GM12801 (cell line): ENCODE results near the gene CHCHD6.

Experiments used
- TF ChIP-seq, protein P1 (sequence below): IDR thresholded peaks from one replicate; pipeline ENCODE4 v1.5.1; 2011; ENCODE audit warnings: control low read depth; ENCODE audit not compliant: insufficient read length; ENCODE audit errors: extremely low read depth

The CHCHD6 gene

DNA sequence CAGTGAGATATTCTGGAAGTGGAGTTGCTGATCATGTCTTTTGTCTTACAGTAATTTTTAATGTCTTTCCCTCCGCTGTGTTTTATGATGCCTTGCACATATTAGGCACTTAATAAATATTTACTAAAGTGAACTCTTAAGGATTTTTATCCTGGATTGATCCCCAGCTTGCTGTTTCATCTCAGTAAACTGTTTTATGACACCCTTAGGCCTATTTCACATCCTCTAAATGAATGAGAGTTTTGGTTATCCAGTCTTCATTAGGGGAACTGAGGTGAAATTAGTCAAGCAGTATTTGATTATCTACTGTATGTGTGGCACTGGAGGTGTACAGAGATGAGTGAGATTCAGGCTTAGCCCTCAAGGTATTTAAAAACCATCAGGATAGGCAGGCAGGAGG, 19.8 kb downstream of the CHCHD6 start:
- TF ChIP-seq, protein P1, sequence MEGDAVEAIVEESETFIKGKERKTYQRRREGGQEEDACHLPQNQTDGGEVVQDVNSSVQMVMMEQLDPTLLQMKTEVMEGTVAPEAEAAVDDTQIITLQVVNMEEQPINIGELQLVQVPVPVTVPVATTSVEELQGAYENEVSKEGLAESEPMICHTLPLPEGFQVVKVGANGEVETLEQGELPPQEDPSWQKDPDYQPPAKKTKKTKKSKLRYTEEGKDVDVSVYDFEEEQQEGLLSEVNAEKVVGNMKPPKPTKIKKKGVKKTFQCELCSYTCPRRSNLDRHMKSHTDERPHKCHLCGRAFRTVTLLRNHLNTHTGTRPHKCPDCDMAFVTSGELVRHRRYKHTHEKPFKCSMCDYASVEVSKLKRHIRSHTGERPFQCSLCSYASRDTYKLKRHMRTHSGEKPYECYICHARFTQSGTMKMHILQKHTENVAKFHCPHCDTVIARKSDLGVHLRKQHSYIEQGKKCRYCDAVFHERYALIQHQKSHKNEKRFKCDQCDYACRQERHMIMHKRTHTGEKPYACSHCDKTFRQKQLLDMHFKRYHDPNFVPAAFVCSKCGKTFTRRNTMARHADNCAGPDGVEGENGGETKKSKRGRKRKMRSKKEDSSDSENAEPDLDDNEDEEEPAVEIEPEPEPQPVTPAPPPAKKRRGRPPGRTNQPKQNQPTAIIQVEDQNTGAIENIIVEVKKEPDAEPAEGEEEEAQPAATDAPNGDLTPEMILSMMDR: no peak

DNA sequence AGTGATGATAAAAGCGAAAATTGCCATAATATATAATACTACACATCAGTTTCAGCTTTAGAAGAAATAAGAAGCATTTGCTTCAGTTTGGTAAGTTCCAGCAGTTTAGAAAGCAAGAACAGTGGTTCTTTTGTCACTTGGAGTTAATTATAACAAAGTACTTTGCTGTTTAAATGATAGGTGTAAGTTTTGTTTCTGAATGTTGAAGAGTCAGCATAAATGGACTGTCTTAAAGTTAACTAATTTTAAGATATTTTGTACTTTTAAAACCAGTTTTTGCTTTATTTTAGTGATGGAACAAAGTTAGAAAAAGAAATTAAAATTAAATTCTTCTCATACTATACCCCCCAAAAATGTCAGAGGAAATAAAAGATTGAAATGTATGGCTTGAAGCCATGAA, 24.6 kb downstream of the CHCHD6 start:
- TF ChIP-seq, protein P1: no peak

DNA sequence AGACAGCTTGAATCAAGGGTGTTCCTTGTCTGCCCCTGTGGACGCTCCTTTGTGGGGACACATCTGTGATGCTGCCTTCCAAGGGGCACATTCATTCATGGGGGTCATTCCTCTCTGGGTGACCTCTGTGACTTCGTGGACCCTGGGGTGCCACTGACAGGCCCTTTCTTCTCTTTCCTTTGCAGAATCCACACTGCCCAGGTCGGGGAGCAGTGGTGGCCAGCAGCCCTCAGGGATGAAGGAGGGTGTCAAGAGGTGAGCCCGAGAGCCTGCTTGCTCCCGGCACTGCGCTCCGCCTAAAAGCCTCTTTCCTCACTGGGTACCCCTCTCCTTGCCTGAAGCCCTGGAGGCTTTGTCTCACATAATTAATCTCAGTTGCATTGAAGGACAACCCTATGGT, 26.3 kb downstream of the CHCHD6 start:
- TF ChIP-seq, protein P1: no peak

DNA sequence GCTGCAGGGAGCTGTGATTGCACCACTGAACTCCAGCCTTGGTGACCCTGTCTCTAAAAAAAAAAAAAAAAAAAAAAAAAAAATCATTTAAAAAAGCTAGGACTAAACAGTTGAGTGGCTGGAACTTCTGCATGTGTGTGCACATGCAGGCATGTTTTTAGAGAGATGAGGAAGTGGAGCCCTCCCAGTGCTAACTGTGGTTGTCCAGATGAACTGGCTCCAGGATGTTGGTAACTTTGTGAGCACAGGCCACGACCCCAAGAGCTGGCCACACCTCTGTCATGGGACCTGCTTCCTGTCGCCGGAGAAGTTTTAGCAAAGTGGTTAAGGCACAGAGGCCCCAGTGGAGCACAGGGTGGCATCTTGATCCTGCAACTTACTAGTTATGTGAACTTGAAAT, 27.0 kb downstream of the CHCHD6 start:
- TF ChIP-seq, protein P1: no peak

DNA sequence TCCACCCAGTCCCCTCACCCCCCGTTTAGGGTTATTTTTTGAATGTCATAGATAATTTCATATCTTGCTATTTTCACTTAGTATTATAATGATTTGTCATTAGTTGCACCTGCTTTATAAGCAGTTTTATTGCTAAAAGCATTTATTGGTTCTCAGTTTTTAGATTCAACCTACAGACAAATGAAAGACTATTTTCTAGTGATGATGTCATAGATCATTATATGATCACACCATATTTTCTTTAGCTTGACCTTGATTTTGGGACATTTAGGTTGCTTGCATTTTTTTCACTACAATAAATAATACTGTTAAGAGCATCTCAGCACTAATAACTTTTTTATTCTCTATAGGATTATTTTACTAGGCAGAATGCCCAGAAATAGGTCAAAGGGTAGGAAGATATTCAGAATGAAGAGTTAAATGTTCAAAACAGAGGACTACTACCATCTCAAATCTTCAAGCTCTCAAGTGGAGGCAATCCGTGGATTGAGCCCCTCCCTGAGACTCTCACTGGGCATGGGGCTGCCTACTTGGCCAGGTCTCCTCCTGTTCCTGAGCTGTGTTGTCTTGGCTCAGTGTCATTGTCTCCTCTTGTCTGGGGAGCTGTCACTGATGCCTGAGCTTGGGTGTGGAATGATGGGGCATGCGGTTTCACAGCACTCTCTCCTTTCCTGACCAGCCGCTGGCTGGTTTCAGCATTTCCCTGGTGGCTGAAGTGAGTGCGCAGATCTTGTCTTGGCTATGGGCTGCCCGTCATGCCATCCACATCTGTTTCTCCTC, 28.4 kb downstream of the CHCHD6 start:
- TF ChIP-seq, protein P1: no peak

DNA sequence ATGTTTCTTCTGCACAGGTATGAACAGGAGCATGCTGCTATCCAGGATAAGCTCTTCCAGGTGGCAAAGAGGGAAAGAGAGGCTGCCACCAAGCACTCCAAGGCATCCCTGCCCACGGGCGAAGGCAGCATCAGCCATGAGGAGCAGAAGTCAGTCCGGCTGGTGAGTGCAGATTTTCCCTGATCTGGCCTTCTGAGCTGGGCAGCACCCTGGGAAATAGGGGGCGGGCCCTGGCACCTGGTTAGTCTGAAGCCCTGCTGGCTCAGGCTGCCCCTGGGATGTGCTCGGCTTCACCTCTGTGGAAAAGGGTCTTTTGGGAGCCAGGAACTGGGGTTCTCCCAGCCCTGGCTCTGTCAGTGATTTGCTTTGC, 29.0 kb downstream of the CHCHD6 start:
- TF ChIP-seq, protein P1: no peak

DNA sequence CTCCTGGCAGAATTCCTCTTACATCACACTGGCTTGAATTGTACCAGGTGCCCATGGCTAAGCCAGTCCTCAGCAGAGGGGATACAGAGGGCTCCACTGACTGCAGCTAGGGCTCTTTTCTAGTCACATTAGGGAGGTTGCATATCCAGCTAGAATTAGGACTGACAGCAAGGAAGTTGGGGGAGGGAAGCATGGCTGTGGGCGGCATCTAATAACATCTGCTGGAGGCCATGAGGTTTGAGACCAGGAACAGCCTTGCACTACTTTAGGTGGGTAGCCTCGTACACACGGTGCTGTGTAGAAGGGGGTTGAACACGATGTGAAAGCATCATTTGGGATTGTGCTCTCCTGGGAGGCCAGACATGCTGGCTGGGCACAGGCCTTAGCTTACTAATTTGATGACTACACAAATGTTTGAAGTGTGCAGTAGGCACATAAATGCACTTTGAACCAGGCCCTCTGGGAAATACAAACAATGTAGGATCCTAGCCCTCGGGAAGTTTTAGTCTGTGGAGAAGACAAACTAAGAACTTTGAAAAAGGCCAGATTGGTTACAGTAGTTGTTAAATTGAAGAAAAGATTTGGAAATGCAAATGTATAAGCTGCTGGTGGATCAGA, 30.2 kb downstream of the CHCHD6 start:
- TF ChIP-seq, protein P1: no peak
